ENCODE data around the gene COBLL1.

DNA sequence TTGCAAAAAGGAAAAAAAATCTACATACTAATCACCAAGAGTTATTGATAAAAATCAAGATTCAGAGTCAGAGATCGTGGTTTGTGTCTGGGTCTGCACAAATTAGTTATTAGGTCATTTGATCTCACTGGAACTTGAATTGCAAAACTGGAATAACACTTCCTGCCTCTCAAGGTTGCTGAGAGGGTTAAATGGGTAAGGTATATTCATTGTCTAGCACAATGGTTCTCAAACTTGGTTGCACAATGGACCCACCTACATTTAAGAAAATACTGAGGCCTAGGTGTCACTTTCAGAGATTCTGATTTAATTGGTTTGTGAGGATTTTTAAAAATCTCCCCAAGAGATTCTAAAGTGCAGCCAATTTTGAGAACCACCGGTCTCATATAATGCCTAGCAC lies 84.8 kb downstream of the COBLL1 start:
- no peak for TF ChIP-seq EZH2phosphoT487 (IDR thresholded peaks at IDR 0.05; ENCODE audit: borderline replicate concordance, low read length)
- TF ChIP-seq, protein P1, sequence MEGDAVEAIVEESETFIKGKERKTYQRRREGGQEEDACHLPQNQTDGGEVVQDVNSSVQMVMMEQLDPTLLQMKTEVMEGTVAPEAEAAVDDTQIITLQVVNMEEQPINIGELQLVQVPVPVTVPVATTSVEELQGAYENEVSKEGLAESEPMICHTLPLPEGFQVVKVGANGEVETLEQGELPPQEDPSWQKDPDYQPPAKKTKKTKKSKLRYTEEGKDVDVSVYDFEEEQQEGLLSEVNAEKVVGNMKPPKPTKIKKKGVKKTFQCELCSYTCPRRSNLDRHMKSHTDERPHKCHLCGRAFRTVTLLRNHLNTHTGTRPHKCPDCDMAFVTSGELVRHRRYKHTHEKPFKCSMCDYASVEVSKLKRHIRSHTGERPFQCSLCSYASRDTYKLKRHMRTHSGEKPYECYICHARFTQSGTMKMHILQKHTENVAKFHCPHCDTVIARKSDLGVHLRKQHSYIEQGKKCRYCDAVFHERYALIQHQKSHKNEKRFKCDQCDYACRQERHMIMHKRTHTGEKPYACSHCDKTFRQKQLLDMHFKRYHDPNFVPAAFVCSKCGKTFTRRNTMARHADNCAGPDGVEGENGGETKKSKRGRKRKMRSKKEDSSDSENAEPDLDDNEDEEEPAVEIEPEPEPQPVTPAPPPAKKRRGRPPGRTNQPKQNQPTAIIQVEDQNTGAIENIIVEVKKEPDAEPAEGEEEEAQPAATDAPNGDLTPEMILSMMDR (conservative IDR thresholded peaks at IDR 0.05; ENCODE audit: low read depth, low read length) = no peak

Measured in PC-3 (cell line).